Activated CD4-positive, alpha-beta memory T cell treated with anti-CD3 and anti-CD28 coated beads, Interleukin-2, amount 10 ng/mL, durations not matched to agents 7 days and 5 days (primary cell): Measurements from ENCODE around the gene FAM3D. TPM values are rescaled to one million over a fixed set of nuclear protein-coding genes. Genes with fewer than 3 reads are reported as not detected.
"Not testable (repeated sequence)": the region's sequence is repeated elsewhere in the genome, so short reads cannot be mapped to it uniquely, and the experiment has no call there.

Experiments used
- CTCF ChIA-PET: fragments of 350-600 bp; sonication (Branson Sonifier 250); formaldehyde crosslinking; loops from one replicate; lab custom pipeline; 2021; ENCODE audit warnings: antibody characterized with exemption, inconsistent platforms; lab: Charles Lee
- POLR2A ChIA-PET: fragments of 350-600 bp; sonication (Branson Sonifier 250); formaldehyde crosslinking; loops from one replicate; lab custom pipeline; 2021; ENCODE audit warnings: antibody characterized with exemption; lab: Charles Lee
- DNase-seq: peaks from one replicate; pipeline ENCODE4 v3.0.0-alpha.2; 2020
- H3K27ac Mint-ChIP-seq: one replicate; pipeline ENCODE4 v1.8.0; 2021; ENCODE audit warnings: mild to moderate bottlenecking, mixed read lengths
- H3K27me3 Mint-ChIP-seq: one replicate; pipeline ENCODE4 v1.8.0; 2021; ENCODE audit warnings: mixed read lengths
- H3K36me3 Mint-ChIP-seq: one replicate; pipeline ENCODE4 v1.8.0; 2021; ENCODE audit warnings: low read depth, mixed read lengths
- H3K4me1 Mint-ChIP-seq: one replicate; pipeline ENCODE4 v1.8.0; 2021; ENCODE audit warnings: mixed read lengths
- H3K4me3 Mint-ChIP-seq: one replicate; pipeline ENCODE4 v1.8.0; 2021; ENCODE audit warnings: mild to moderate bottlenecking, mixed read lengths
- H3K9me3 Mint-ChIP-seq: one replicate; pipeline ENCODE4 v1.8.0; 2021; ENCODE audit warnings: mixed read lengths
- total RNA-seq, 2 experiments: library from RNA; stranded (reverse); gene quantifications; one replicate each; pipeline ENCODE4 v1.2.3, GENCODE V29; 2021

Gene FAM3D, protein sequence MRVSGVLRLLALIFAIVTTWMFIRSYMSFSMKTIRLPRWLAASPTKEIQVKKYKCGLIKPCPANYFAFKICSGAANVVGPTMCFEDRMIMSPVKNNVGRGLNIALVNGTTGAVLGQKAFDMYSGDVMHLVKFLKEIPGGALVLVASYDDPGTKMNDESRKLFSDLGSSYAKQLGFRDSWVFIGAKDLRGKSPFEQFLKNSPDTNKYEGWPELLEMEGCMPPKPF
- not detected for total RNA-seq

- CTCF ChIA-PET, result no interaction called here
- Mint-ChIP-seq H3K36me3 (no peaks in the 10 kb centered on the region), H3K4me3 (no peak within 1 kb of the TSS), H3K9me3 (no peaks in the 10 kb centered on the region), H3K4me1 (no peaks in the 10 kb centered on the region), H3K27ac (no peak within 1 kb of the TSS), H3K27me3 (peaks cover 3% of the 10 kb centered on the region)
- POLR2A ChIA-PET, result no interaction called here
- DNase-seq, result no peak
Observed at GRCh38 chr3:58666683-58667082, at the start of gene FAM3D. Gene FAM3D (minus strand): TSS chr3:58666774. CDS start chr3:58655563, 11,211 bp downstream.

DNA sequence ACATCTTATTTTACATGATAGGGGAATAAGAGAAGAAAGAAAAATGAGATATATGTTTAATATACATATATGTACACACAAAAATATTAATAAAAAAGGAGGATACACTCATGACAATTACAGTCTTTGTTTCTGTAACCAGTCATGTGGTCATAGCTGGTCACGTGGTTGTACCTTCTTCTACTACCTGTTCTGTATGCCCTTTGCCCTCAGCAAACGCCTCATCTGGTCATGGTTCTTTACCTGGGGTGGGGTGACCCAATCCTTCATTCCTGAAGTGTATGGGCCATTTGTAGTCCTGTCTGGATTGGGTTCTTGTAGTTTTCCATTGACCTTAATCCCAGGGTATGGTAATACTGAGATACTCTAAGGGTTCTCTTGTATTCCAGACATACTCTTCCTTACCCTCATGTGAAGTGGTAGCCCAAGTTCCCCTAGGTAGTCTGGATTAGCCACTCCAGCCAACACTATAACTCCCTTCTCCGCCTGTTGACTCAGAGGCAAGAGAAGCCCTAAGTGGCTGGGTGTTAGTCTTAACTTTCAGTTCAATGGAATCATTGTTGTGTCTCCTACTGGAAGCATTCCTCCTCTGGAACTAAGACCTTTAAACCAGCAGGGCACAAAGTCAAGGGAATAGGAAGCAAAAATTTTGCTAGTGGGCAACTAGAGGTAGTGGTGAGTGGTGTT is 47.3 kb upstream of the FAM3D start:
- H3K36me3 Mint-ChIP-seq, result no peaks in the 10 kb centered on the region
- H3K27me3 Mint-ChIP-seq, result no peaks in the 10 kb centered on the region
- CTCF ChIA-PET, result interaction anchor here (0.6 kb wide), 1 partner anchor 1565 kb away, joined by 4 read pairs; no protein-coding TSS in a partner anchor
- POLR2A ChIA-PET, result no interaction called here
- H3K9me3 Mint-ChIP-seq, result peaks cover 3% of the 10 kb centered on the region
- no peak for DNase-seq
- H3K4me3 Mint-ChIP-seq, result no peak overlapping the region
- no peak overlapping the region for H3K27ac Mint-ChIP-seq
- no peaks in the 10 kb centered on the region for H3K4me1 Mint-ChIP-seq

GRCh38 chr3:58711871-58712270 is 45.3 kb upstream of the FAM3D start:
- no peak overlapping the region for H3K27ac Mint-ChIP-seq

GRCh38 chr3:58708983-58709382 is 42.4 kb upstream of the FAM3D start:
- H3K36me3 Mint-ChIP-seq, H3K27me3 Mint-ChIP-seq, H3K4me3 Mint-ChIP-seq, CTCF ChIA-PET, DNase-seq, POLR2A ChIA-PET, H3K9me3 Mint-ChIP-seq, H3K4me1 Mint-ChIP-seq, H3K27ac Mint-ChIP-seq: not testable (repeated sequence)

More at GRCh38 chr3:58711871-58712270, 45.3 kb upstream of the FAM3D start:
- Mint-ChIP-seq H3K9me3 (peaks cover 3% of the 10 kb centered on the region), H3K4me1 (no peaks in the 10 kb centered on the region), H3K4me3 (no peak overlapping the region), H3K27me3 (no peaks in the 10 kb centered on the region), H3K36me3 (no peaks in the 10 kb centered on the region)
- ChIA-PET POLR2A (no interaction called here), CTCF (no interaction called here)
- DNase-seq, result no peak

GRCh38 chr3:58708116-58708791 is 41.7 kb upstream of the FAM3D start:
- DNase-seq, result no peak

GRCh38 chr3:58707390-58707930 is 40.9 kb upstream of the FAM3D start:
- H3K4me1 Mint-ChIP-seq, result no peaks in the 10 kb centered on the region
- H3K4me3 Mint-ChIP-seq, result no peak overlapping the region
- H3K27ac Mint-ChIP-seq, result no peak overlapping the region
- H3K27me3 Mint-ChIP-seq, result no peaks in the 10 kb centered on the region
- ChIA-PET POLR2A (no interaction called here), CTCF (no interaction called here)
- no peaks in the 10 kb centered on the region for H3K36me3 Mint-ChIP-seq
- no peak for DNase-seq
- peaks cover 3% of the 10 kb centered on the region for H3K9me3 Mint-ChIP-seq

More at GRCh38 chr3:58708116-58708791, 41.7 kb upstream of the FAM3D start:
- Mint-ChIP-seq H3K4me3 (no peak overlapping the region), H3K36me3 (no peaks in the 10 kb centered on the region), H3K4me1 (no peaks in the 10 kb centered on the region), H3K27me3 (no peaks in the 10 kb centered on the region), H3K27ac (no peak overlapping the region), H3K9me3 (peaks cover 3% of the 10 kb centered on the region)
- ChIA-PET CTCF (no interaction called here), POLR2A (no interaction called here)

DNA sequence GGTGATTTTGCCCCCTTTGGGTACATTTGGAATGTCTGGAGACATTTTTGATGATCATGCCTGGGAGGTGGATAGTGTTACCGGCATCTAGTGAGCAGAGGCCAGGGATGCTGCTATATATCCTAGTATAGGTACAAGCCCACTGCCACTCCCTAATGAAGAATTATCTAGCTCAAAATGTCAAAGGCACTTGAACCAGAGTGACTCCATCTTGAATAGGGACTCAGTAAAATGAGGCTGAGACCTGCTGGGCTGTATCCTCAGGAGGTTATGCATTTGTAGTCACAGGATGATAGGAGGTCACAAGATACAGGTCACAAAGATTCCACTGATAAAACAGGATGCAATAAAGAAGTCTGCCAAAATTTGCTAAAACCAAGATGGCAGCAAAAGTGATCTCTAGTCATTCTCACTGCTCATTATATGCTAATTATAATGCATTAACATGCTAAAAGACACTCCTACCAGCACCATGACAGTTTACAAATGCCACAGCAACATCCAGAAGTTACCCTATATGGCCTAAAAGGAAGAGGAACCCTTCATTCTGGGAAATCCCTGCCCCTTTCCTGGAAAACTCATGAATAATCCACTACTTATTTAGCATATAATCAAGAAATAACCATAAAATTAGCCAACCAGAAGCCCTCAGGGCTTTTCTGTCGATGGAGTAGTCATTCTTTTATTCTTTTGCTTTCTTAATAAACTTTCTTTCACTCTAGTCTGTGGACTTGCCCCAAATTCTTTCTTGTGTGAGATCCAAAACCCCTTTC is 40.0 kb upstream of the FAM3D start:
- Mint-ChIP-seq H3K27ac (no peak overlapping the region), H3K27me3 (peaks cover 4% of the 10 kb centered on the region), H3K36me3 (no peaks in the 10 kb centered on the region), H3K9me3 (no peaks in the 10 kb centered on the region), H3K4me1 (no peaks in the 10 kb centered on the region), H3K4me3 (no peak overlapping the region)
- POLR2A ChIA-PET, result no interaction called here
- CTCF ChIA-PET, result no interaction called here
- no peak for DNase-seq

- Mint-ChIP-seq H3K27me3 (peaks cover 11% of the 10 kb centered on the region), H3K4me3 (no peak overlapping the region), H3K27ac (no peak overlapping the region), H3K36me3 (no peaks in the 10 kb centered on the region), H3K9me3 (no peaks in the 10 kb centered on the region), H3K4me1 (no peaks in the 10 kb centered on the region)
- POLR2A ChIA-PET, result no interaction called here
- CTCF ChIA-PET, result no interaction called here
- no peak for DNase-seq
Observed at GRCh38 chr3:58704745-58705144, 38.2 kb upstream of the FAM3D start.

DNA sequence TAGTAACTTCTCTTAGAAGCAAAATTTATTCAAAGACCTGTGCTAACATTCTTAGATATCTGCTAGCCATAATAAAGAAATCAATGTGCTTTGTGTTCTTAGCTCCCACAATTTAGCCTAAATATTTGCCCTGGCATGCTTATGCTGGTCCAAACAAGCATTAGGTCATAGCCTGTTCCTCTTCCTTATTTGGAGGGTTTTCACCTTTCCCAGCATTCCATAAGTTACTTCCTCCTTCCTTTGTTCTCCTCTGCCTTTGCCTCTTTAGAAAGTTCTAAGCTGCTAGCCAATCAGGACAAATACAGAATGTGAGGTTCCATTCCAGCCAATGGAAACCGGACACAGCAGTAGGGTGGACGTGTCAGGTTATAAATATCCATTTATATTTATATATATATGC is 37.7 kb upstream of the FAM3D start:
- H3K27ac Mint-ChIP-seq, H3K4me1 Mint-ChIP-seq, H3K36me3 Mint-ChIP-seq, POLR2A ChIA-PET, H3K9me3 Mint-ChIP-seq, DNase-seq, CTCF ChIA-PET, H3K4me3 Mint-ChIP-seq: not testable (repeated sequence)
- peaks cover 11% of the 10 kb centered on the region for H3K27me3 Mint-ChIP-seq

GRCh38 chr3:58698246-58698645 is 31.7 kb upstream of the FAM3D start:
- Mint-ChIP-seq H3K27ac (no peak overlapping the region), H3K4me3 (no peak overlapping the region), H3K27me3 (peaks cover 11% of the 10 kb centered on the region), H3K36me3 (no peaks in the 10 kb centered on the region), H3K9me3 (no peaks in the 10 kb centered on the region), H3K4me1 (peaks cover 4% of the 10 kb centered on the region)
- no peak for DNase-seq
- CTCF ChIA-PET, result no interaction called here
- POLR2A ChIA-PET, result no interaction called here

- peaks cover 4% of the 10 kb centered on the region for H3K4me1 Mint-ChIP-seq
- H3K27ac Mint-ChIP-seq, result no peak overlapping the region
- H3K36me3 Mint-ChIP-seq, result no peaks in the 10 kb centered on the region
- DNase-seq, result no peak
- H3K27me3 Mint-ChIP-seq, result peaks cover 11% of the 10 kb centered on the region
- peaks cover 4% of the 10 kb centered on the region for H3K9me3 Mint-ChIP-seq
- ChIA-PET CTCF (no interaction called here), POLR2A (no interaction called here)
- H3K4me3 Mint-ChIP-seq, result no peak overlapping the region
Observed at GRCh38 chr3:58697561-58697960, 31.0 kb upstream of the FAM3D start.

- DNase-seq, H3K4me3 Mint-ChIP-seq, H3K9me3 Mint-ChIP-seq, H3K27ac Mint-ChIP-seq, H3K27me3 Mint-ChIP-seq, H3K4me1 Mint-ChIP-seq, POLR2A ChIA-PET, CTCF ChIA-PET, H3K36me3 Mint-ChIP-seq: not testable (repeated sequence)
Observed at GRCh38 chr3:58696813-58697212, 30.2 kb upstream of the FAM3D start.

GRCh38 chr3:58696093-58696492 is 29.5 kb upstream of the FAM3D start:
- Mint-ChIP-seq H3K4me3 (no peak overlapping the region), H3K4me1 (peaks cover 4% of the 10 kb centered on the region), H3K36me3 (no peaks in the 10 kb centered on the region), H3K9me3 (peaks cover 6% of the 10 kb centered on the region), H3K27me3 (peaks cover 7% of the 10 kb centered on the region), H3K27ac (no peak overlapping the region)
- ChIA-PET POLR2A (no interaction called here), CTCF (no interaction called here)
- DNase-seq, result no peak
